ENCODE results near the gene ITGA8.
"Not testable (repeated sequence)": the region's sequence is repeated elsewhere in the genome, so short reads cannot be mapped to it uniquely, and the experiment has no call there.

ITGA8 gene

DNA sequence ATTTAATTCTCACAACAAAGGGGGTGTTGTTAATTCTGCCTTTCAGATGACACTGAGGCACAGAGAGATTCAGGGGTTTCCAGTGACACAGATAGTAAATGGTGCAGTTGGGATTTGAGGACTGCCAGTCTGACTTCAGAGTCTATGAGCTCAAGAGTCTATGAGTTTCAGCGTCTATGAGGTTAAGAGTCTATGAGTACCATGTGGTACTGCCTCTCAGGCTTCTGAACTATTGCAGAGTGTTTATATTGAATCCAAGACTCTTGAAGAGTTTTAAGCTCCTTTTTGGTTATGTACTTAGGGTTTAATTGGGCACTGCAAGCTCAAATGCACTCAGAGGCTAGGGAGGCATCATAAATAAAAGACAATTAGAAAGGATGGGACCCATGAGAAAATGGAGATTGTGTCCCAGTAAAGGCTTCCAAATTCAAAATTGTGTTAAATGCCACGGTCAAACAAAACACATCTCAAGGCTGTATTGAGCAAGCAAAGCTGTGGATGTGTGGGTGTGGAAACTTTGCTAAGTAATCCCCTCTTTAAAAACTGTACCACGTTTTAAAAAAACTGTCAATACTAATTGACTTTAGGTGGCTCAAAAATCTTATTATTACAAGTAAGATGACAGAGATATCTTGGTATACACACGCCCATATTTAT lies 224.7 kb downstream of the ITGA8 start:
- no peak for DNase-seq (ENCODE audit: low read depth in 2 of 2)

DNA sequence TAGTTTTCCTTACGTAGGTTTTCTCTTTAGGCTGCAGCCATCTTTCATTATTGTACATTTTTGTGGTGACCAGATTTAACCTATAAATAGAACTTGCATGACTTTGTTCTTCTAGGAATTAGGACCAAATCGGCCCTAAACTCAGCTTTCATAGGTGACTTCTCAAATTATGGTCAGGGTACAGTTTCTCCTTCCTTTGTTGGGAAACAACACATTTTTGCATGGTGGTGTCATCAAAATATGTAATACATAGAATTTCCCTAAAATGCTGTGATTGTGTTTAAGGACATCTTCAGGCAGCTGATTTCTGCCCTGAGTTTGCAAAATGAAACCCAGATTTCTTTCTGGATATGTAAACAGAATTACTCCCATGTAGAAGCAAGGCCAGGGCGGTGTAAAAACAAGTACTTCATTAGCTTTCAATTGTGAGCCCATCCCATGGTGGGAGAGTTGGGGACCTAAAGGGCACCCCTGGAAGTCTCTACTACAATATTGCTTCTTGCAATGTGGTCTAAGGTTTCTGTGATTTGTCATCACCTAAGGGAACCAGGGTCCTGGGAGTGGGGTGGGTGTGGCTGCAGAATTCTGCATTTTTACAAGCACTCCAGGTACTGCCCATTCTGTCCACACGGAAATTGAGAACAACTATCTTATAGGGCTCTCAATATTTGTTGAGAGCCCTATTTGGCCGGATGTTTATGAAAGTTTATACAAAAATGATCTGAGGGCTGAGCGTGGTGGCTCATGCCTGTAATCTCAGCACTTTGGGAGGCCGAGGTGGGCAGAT lies 227.7 kb downstream of the ITGA8 start:
- DNase-seq (ENCODE audit: low read depth in 2 of 2): no peak

DNA sequence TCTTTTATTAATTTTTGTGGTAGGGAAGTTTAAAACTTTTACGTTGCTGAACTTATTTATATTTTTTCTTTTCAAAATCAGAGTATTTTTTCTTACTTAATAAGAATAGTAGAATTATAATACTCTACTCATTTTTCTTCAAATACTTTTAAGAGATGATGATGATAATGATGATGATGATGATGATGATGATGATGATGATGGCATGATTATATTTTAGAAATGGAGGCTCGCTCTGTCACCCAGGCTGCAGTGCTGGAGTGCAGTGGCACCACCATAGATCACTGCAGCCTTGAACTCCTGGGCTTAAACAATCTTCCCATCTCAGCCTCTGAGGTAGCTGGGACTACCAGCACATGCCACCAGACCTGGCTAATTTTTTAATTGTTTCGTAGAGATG lies 230.3 kb downstream of the ITGA8 start:
- DNase-seq (ENCODE audit: low read depth in 2 of 2): no peak

GRCh38 chr10:15487376-15487775 lies 232.3 kb downstream of the ITGA8 start:
- no peak for DNase-seq (ENCODE audit: low read depth in 2 of 2)

GRCh38 chr10:15486404-15486803 lies 233.3 kb downstream of the ITGA8 start:
- no peak for DNase-seq (ENCODE audit: low read depth in 2 of 2)

DNA sequence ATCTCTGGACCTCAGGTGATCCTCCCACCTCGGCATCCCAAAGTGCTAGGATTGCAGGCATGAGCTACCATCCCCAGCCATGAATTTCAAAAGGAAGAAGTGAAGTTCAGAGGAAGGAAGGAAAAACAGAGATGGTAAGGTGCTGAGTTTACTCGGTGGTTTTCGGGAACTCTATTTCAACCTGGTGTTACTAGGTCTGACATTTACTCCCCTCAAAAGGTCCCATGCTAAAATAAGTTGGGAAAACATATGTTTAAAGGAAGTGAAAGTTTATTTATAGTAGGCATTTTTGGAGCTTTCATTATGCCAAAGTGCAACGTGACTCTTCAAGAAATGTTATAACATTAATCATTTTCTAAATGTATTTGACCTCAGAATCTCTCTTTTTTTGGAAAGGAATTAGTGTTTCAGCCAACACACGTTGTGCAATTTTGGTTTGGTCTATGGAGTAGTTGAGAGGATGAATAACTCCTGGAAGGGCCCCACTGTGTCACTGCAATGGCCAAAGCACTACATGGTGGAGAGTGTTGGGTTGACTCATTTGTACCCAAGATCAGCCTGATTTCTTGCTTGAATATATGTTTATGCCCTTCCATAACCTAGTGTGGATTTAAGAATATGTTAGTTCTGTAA lies 233.9 kb downstream of the ITGA8 start:
- no peak for DNase-seq (ENCODE audit: low read depth in 2 of 2)

DNA sequence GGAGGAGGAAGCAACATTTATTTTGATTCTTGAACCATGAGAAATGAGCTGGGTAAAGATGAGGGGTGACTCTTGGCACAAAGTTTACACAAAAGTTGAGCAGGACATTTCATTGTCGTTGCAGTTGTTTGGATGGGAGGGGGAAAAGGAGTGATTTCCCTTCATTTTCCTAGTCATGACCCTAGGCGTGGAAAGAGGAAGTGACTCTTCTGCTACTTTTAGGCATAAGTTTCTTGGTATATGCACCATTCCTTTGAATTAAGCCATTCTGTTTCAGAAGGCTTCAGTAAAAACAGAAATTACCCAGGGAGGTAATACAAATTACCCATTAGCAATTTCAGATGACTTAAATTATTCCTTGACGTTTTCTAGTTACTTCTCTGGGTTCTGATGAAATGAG lies 234.7 kb downstream of the ITGA8 start:
- no peak for DNase-seq (ENCODE audit: low read depth in 2 of 2)

DNA sequence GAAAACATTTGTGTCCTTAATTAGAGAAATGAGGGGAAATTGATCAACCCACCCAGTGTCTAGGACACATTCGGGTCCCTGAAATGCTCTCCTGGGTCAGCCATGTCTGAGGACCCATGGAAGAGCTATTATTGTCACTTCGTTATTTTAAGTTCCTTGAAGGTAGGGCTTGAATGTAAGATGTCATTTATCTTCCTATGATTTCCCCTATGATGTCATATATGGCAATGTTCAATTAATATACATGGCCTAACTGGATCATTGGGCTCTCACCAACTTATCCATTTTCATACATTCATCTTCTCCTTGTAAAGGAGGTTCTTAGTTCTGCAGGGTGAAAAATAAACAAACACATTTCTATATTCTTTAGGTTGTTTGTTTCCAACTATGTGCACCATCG lies 235.6 kb downstream of the ITGA8 start:
- DNase-seq (ENCODE audit: low read depth in 2 of 2): no peak

DNA sequence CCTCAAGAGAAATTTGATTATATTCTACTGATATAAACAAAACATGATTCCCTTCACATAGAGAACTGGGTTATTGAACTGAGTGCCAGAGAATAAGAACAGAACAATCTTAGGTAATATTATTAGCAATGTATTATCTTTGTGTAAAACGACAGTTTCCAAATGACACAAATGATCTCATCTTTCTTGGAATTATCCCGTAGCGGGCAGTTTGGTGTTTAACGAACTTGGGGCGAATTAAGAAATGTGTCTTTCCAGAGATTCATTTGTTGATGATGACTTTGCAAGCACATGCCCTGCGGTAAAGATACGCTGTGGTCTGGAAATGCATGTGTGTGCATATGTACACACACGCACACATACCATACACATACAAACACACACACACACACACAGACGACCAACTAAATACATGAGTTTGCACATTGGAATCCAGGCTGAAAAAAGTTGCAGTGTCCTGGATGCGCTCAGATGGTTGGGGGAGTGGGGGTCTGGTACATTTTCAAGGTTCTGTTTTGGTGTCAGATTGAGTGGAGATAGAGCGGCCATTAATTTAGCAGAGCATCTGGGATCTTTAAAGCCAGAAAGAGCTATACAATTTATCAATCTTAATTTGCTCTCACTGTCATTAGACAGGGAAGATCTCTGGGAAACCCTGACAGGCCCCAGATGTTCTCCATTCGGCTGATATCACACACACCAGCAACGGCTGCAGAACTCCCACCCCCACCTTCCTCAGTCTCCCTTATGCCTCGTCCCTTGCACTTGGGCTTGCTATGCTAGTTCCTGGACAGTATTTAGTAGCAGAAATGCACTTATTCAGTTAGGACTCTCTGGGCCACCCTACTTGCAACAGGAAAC lies 236.3 kb downstream of the ITGA8 start:
- no peak for DNase-seq (ENCODE audit: low read depth in 2 of 2)

DNA sequence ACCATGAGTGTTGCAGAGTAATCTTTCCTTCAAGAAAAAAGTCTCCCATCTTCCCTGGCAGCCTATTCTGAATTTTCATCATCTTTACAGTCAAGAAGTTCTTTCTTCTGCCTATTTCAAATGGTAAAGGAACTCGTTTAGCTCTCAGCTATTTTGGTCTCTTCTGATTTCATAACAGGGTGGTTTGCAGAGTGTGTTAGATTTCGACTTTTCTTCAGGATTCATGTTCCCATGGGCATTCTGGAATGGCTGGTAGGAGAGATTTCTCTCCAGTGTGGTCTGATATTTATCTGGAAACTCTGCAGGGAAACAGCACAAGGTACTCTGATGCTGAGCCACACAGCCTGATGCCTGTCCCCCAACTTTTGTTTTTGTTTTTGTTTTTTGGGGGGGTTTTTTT lies 237.6 kb downstream of the ITGA8 start:
- no peak for DNase-seq (ENCODE audit: low read depth in 2 of 2)

DNA sequence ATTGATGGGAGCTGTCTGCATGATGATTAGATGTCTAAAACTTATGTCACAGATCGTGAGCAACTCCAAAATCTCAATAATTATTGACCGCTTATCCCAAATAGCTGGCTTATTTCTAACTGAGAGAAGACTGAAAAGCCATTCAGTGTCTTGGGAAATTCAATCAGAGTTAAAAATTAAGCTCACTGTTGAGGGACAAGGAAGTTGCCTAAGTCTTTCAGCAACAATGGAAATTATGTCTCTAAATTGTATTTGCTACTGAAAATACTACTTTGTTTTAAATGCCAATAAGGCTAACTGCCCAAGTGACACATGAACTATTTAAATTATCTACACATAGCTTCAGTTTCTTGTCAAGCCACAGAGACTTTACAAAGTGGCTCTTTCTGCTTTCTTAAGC lies 240.8 kb downstream of the ITGA8 start:
- DNase-seq (ENCODE audit: low read depth in 2 of 2): no peak

DNA sequence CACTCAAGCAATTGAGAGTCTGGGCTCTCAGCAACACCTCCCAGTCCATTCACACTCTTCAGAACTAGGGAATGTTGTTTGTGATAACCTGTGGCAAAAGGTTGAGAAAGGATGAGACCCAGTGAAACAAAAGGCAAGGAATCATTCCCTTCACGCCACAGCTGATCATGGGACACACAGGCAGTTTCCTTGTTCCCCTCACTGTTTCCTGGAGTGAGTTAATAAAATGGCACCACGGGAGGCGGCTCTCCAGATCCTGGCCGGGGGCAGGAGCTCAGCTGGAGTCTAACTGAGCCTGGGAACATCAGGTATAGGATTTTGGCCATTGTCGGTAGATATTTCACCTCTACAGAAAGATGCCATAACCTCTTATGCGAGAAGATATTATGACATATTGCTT lies 241.3 kb downstream of the ITGA8 start:
- no peak for DNase-seq (ENCODE audit: low read depth in 2 of 2)

DNA sequence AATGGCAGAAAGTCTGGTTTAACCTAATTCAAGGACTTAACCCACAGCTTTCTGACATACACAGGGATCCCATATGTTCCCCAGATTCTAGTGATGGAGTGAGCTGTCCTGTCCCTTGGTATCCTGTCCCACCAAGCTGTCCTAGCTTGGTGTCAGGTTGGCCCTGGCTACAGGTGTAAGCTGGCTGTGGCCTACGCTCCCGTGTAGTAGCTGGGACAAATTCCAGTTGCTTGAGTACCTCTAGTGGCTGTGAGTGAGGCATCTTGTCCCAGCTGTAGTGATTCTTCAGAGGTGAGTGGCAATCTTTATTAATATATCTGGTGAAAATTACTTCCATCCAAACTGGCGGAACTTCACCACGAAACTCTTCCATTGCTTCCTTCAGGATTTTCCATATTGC lies 243.4 kb downstream of the ITGA8 start:
- no peak for DNase-seq (ENCODE audit: low read depth in 2 of 2)

DNA sequence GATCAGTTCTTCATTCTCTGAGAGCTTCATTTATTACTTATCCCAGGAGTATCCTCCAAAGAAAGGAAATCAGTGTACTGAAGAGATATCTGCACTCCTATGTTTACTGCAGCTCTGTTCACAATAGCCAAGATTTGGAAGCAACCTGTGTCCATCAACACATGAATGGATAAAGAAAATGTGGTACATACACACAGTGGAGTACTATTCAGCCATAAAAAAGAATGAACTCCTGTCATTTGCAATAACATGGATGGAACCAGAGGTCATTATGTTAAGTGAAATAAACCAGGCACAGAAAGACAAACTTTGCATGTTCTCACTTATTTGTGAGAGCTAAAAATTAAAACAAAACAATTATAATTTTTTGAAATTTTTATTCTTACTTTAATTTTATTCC lies 244.3 kb downstream of the ITGA8 start:
- DNase-seq (ENCODE audit: low read depth in 2 of 2): not testable (repeated sequence)

DNA sequence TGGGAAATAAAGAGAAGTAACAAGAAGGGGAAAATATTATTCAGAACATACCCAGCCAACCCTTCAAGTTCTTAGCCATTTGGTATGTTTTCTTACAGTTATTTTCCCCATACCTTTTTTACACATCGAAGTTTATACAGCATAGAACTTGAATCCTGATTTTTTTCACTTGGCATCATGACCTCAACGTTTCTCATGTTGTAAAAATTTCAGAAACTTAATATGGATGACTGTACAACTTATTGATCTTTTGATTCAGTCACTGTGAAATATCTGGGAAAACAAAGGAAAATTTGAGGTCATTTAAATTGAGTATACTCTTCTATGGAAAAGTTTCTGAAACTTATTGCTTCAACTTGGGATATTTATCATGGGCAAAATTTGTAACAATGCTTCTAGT lies 245.1 kb downstream of the ITGA8 start:
- DNase-seq (ENCODE audit: low read depth in 2 of 2): no peak

- no peak for DNase-seq (ENCODE audit: low read depth in 2 of 2)
Observed at GRCh38 chr10:15473396-15473767, 246.3 kb downstream of the ITGA8 start.

DNA sequence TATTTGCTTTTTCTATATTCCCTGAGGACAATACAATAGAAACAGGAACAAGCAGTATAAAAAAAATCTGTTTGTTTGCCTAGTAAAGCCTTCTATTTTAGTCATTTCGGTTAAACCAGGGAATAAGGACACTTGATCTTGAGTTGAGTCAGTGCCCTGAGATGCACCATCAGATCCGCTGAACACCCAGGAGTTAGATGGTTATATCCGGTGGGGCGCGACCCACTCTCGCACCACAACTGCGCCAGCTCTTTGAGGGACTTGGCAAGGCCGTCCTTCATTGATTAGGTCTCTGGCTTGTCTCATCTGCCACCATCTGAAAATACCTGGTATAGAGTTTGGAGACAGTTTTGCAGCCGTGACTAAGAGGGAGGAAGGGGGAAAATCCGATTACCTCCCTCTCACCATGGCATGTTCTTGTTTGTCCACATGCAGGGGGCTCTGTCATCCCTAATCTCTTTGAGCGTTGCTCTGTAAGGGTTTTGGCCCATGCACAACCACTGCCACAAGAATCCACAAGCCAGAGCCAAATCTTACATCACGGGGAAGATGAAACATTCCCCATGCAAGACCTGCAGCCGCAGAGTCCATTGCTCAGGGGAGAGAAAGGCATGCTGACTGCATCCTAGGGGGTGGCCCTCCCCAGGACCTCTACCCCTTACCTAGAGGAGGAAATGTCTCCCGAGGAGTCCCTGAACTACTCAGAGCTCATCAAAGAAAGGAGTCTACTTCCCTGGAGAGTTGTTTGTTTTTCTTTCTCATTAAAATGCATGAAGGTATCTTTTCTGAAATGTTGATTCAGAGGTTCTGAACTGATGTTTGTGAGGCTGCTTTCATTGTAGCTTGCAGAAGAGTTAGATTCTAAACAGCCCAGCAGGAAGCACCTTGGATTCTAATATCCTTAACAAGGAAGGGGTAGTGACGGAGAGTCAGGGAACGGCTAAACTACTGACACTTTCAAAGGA lies 247.0 kb downstream of the ITGA8 start:
- no peak for DNase-seq (ENCODE audit: low read depth in 2 of 2)

GRCh38 chr10:15472008-15472407 lies 247.7 kb downstream of the ITGA8 start:
- no peak for DNase-seq (ENCODE audit: low read depth in 2 of 2)

GRCh38 chr10:15469111-15469510 lies 250.6 kb downstream of the ITGA8 start:
- DNase-seq (ENCODE audit: low read depth in 2 of 2): no peak

- no peak for DNase-seq (ENCODE audit: low read depth in 2 of 2)
Observed at GRCh38 chr10:15464381-15464780, 255.3 kb downstream of the ITGA8 start.
